Stimulated activated CD4-positive, alpha-beta T cell treated with anti-CD3 and anti-CD28 coated beads, Interleukin-2, amount 100 ng/mL, for 4 hours (primary cell): ENCODE measurements around the gene PRTN3.
"Not testable (repeated sequence)": the region's sequence is repeated elsewhere in the genome, so short reads cannot be mapped to it uniquely, and the experiment has no call there.

Experiments
- DNase-seq: peaks from one replicate; pipeline ENCODE4 v3.0.0-alpha.2; 2020; ENCODE audit warnings: low read depth

Gene PRTN3

DNA sequence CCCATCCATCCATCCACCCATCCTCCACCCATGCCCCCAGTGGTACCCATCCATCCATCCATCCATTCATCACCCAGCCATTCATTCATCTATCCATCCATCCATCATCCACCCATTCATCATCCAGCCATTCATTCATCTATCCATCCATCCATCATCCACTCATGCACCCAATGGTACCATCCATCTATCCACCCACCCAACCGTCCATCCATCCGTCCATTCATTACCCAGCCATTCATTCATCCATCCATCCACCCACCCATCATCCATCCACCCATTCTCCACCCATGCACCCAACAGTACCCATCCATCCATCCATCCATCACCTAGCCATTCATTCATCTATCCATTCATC lies 24.3 kb upstream of the PRTN3 start:
- DNase-seq, result no peak

DNA sequence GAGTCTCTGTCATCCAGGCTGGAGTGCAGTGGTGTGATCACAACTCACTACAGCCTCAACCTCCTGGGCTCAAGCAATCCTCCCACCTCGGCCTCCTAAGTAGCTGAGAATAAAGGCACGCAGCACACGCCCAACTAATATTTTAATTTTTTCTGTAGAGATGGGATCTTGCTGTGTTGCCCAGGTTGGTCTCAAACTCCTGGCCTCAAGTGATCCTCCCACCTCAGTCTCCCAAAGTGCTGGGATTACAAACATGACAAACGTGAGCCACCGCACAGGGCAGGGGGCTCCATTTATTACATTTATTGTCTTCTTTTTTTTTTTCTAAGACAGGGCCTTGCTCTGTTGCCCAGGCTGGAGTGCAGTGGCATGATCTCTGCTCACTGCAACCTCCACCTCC lies 20.6 kb upstream of the PRTN3 start:
- not testable (repeated sequence) for DNase-seq

DNA sequence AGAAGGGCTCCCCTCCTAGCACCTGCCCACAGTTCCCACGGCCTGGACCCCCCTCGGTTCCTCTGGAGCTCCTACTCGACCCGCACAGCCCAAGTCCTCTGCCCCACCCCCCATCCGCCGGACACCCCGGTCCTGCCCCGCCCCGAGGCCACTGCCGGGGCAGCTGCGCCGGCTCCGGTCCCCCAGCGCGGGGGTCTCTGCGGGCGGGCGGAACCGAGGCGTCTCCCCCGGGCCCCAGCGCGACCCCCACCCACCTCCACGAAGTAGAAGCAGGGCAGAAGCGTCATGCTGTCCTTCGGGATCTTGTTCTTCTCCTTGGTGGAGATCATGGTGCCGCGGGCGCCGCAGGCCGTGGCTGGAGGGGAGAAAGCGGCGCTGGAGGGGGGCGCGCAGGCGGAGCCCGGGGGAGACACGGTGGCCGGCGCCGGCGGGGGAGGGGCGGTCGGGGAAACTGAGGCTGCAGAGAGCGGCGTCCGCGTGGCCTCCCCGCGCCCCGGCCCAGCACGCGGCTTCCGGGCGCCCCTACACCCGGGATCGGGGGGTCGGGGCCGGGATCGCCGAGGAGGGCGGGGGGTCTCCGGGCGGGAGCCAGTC lies 19.5 kb upstream of the PRTN3 start:
- DNase-seq, result no peak

DNA sequence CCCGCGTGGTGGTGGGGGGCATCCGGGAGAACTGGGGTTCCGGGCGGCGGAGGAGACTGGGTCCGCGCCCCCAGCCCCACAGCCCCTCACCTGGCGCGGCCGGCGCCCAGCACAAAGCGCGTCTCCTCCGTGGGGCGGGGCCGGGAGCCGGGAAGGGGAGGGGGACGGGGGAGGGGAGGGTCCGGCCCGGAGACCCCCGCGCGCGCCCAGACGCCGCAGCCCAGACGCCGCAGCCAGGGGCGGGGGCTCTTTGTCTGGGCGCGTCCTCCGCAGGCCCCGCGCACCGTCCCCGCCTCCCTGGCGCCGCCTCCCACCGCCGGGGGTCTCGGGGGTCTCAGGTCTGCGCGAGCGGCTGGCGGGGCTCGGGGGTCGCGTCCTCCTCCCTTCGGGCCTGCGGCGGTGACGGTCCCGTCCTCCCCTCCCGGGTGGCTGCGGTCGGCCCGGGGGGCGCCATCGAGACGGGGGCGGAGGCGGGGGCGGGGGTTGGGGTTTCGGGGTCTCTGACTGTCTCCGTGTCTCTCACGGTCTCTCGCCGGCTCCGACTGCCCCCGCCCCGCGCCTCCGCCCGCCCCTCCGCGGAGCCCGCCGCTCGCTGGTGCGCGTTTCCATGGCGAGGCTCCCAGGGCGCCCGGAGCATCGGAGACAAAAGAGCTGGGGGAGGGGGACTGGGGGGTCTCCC lies 18.8 kb upstream of the PRTN3 start, which contains the start of gene PLPPR3:
PLPPR3 (minus strand) TSS at position 131 of the 679 bp plus-strand sequence. CDS start 396 bp downstream, outside the sequence.
- no peak for DNase-seq

DNA sequence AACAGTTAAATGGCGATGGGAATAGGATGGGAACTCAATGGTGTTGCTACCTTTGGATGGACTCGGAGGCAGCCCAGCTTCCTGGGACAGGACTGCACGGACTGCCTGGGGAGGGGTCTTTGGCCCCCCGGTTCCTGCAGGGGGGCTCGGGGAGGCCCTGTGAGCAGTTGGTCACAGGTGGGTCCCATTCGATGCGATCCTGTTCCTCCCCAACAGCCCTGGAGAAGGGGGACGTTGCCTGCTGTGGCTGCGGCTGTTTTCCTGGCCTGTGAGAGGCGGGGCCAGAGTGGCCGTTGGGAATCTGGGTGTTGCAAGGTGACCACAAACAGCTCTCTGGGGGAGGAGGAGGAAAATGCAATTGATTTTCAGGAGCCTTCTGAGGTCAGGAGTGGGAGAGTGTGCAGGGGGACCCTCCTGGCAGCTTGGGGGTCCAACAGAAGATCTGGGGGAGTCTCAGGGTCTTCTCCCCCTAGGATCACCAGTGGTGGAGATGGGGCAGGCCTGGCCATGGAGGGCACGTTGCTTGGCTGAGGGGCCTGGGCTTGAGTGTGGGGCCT lies 17.2 kb upstream of the PRTN3 start:
- no peak for DNase-seq

DNA sequence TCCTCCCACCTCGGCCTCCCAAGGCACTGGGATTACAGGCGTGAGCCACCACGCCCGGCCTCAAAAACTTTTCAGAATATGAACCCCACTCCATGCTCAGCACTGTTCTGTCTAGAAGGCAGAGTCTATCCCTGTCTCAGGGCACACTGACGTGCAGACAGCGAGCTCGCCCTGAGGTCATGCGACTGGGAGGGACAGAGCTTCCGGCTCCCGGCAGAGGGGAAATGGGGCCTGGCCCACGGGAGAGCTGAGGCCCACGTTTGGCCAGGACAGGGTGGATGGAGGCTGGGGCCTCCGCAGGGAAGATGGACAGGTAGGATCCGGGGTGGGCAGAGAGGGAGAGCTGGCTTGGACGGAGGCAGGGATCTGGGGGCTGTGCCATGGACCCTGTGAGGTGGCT lies 15.9 kb upstream of the PRTN3 start:
- DNase-seq, result no peak

DNA sequence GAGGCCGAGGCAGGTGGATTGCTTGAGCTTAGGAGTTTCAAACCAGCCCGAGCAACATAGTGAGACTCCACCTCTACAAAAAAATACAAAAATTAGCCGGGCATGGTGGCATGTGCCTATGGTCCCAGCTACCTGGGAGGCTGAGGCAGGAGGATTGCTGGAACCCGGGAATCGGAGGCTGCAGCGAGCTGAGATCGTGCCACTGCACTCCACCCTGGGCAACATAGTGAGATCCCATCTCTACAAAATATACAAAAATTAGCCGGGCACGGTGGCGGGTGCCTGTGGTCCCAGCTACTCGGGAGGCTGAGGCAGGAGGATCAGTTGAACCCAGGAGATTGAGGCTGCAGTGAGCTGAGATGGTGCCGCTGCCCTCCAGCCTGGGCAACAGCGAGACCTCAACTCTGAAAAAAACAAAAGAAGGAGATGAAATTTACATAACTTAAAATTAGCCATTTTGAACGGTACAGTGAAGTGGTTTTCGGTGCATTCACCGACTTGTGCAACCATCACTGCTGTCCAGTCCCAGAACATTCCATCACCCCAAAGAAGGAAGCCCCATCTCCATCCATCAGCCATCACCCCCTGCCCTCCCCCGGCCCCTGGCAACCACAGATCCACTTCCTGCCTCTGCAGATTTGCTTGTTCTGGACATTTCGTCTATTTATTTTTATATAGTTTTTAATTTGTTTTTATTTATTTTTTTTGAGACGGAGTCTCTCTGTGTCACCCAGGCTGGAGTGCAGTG lies 14.7 kb upstream of the PRTN3 start:
- DNase-seq, result no peak

DNA sequence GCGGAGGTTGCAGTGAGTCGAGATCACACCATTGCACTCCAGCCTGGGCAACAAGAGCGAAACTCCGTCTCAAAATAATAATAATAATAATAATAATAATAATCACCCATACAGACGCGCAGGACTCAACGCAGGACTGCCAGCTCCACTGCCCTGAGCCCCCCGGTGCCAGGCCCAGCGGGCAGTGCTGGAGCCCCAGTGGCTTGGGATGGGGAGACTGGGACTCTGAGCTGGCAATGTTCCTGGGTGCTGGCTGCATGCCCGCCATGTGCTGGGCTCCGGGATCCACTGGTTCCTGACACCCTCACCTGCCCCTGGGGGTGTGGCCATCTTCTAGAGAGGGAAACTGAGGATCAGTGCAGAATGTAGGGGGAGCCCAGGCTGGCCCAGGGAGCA lies 13.5 kb upstream of the PRTN3 start:
- DNase-seq, result no peak

DNA sequence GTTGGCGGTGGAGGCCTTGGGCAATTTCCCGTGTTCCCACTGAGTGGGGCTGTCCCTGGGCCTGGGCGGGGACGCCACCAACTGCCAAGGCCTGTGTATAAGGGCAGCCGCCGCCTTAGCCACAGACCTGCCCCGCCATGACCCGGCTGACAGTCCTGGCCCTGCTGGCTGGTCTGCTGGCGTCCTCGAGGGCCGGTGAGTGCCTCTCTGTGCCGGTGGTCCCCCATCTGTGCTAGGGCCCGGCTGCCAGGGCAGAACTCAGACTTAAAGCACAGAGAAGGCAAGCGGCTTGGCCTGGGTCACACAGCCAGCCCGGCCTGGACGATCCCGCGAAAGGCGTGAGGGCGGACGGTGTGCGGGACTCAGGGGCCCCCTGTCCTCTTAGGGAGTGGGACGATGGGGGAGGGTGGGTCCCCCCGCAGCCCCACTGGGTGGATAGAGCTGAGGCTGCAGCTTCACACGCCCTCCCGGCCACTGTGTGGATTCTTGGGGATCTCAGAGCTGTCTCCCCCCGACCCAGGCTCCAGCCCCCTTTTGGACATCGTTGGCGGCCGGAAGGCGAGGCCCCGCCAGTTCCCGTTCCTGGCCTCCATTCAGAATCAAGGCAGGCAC lies 13.0 kb upstream of the PRTN3 start, which contains the start of gene AZU1:
AZU1 (plus strand) TSS at position 128 of the 612 bp plus-strand sequence; CDS start at position 138, 10 bp downstream.
- no peak for DNase-seq

DNA sequence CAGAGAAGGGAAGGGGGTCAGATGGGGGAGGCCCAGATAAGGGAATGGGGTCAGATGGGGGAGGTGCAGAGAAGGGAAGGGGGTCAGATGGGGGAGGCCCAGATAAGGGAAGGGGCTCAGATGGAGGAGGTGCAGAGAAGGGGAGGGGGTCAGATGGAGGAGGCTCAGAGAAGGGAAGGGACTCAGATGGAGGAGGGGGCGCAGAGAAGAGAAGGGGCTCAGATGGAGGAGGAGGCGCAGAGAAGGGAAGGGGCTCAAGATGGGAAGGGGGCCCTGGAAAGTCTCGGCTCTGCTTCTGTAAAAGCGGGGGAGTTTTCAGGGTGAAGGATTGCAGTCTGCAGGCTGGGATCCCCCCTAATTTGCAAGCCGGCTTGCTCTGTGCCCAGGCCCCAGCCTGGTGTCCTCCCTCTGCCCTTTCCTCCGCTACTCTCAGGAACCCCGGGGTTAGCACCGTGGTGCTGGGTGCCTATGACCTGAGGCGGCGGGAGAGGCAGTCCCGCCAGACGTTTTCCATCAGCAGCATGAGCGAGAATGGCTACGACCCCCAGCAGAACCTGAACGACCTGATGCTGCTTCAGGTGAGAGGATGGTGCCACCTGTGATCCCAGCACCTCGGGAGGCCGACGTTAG lies 11.6 kb upstream of the PRTN3 start:
- no peak for DNase-seq

DNA sequence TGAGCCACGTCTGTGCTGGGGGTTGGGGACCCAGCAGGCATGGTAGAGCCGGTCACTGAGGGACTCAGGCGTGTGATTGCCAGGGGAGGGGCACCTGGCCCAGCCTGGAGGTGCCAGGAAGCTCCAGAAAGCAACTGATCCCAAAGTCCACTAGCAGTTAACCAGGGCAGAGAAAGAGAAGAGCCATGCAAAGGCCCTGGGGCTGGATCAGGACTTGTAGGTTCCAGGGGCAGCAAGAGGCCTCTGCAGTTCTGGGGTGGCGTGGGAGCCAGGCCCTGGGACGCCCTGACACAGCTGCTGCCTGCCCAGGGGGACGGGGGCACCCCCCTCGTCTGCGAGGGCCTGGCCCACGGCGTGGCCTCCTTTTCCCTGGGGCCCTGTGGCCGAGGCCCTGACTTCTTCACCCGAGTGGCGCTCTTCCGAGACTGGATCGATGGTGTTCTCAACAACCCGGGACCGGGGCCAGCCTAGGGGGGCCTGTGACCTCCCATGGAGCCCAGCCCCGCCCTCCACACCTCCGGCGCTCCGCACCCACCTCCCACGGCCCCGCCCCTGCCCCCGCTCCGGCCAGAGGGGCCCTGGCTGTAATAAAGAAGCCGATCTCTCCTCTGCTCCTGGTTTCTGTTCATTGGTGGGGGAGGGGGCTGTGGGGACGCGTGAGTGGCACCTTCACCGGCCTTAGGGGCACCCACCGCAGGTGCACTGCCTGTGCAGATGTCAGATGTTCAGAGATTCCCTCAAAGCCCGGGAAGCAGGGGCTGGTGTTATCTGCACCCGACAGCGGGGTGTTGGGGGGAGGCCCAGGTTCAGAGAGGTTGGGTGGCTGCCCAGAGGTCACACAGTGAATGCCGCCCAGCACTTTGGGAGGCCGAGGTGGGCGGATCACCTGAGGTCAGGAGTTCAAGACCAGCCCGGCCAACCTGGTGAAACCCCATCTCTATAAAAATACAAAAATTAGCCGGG lies 9.1 kb upstream of the PRTN3 start:
- DNase-seq, result no peak

DNA sequence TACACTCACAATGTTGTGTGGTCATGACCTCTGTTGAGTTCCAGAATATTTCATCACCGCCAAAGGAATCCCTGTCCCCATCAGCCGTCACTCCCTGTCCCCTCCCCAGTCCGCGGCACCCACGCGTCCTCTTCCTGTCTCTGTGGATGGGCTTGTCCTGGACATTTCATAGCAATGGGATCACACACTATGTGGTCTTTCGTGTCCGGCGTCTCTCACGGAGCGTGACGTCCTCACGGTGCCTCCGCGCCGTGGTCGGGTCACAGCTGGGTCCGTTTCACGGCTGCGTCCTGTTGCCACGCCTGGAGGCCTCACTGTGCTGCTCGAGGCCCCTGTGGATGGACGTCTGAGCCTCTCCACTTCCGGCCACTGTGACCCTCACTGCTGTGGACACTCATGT lies 6.6 kb upstream of the PRTN3 start:
- DNase-seq, result no peak

DNA sequence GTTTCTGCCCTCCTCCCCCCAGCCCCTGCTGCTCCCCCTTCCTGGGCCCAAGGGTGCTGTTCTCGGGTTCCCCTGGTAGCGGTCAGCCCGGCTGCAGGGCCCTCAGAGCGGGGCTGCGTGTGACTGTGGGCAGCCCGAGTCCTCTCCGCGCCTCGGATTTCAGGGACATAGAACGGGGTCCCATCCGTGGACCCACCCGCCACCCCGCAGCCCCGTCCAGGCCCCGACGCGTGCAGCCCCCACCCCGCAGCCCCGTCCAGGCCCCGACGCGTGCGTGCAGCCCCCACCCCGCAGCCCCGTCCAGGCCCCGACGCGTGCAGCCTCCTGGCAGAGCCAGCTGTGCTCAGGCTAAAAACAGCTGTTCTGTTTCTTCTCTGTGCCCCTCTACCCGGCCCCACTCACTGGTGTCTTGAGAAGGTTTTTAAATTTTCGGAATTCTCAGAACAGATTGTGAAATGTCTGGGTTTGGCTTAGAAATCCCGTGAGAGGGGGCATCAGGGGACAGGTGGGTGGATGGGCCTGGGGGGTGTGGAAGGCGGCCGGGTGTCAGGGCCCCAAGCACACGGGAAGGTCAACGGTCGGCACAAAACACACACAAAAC lies 5.5 kb upstream of the PRTN3 start:
- no peak for DNase-seq

DNA sequence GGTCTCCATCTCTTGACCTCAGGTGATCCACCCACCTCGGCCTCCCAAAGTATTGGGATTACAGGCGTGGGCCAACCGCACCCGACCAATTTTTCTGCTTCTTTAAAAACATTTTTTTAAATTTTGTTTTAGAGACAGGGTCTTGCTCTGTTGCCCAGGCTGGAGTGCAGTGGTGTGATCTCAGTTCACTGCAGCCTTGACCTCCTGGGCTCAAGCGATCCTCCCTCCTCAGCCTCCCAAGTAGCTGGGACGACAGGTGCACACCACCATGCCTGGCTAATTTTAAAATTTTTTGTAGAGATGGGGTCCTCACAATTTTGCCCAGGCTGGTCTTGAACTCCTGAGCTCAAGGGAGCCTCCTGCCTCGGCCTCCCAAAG lies 2.0 kb downstream of the PRTN3 start:
- not testable (repeated sequence) for DNase-seq

DNA sequence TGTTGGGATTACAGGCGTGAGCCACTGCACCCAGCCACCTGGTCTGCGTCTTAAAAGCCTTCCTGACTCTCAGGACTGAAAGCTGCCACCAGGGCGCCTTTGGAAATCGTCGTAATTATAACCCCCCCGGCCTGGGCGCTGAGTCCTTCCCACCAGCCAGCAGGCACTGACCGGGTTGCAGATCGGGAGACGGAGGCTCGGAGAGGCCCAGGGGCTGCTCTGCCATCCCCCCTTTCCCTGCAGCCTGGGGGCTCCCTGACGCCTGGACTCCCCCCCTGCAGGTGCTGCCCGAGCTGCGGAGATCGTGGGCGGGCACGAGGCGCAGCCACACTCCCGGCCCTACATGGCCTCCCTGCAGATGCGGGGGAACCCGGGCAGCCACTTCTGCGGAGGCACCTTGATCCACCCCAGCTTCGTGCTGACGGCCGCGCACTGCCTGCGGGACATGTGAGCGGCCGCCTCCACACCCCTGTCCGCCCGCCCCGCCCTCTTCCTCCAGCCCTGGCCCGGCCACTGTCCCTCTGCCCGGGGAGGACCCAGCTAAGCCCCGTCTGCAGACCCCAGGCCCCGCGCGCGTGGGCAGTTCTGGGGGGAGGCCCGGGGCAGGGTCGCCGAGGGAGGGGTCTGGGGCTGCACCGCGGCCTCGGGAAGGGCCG lies 2.5 kb downstream of the PRTN3 start:
- DNase-seq, result no peak

DNA sequence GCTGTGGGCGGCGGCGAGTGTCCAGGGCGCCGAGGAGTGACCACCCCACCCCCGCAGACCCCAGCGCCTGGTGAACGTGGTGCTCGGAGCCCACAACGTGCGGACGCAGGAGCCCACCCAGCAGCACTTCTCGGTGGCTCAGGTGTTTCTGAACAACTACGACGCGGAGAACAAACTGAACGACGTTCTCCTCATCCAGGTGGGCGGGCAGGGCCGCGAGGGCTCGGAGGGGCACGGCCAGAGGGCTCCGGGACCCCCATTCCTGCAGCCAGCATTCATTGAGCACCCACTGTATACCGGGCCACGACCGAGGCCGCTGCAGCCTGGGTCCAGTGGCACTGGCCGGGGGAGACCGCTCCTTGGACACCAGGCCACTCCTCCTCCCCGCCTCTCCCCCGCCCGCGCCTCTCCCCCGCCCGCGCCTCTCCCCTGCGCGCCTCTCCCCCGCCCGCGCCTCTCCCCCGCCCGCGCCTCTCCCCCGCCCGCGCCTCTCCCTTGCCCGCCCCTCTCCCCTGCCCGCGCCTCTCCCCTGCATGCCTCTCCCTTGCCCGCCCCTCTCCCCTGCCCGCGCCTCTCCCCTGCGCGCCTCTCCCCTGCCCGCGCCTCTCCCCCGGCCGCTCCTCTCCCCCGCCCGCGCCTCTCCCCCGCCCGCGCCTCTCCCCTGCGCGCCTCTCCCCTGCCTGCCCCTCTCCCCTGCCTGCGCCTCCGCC lies 3.2 kb downstream of the PRTN3 start:
- DNase-seq, result no peak

DNA sequence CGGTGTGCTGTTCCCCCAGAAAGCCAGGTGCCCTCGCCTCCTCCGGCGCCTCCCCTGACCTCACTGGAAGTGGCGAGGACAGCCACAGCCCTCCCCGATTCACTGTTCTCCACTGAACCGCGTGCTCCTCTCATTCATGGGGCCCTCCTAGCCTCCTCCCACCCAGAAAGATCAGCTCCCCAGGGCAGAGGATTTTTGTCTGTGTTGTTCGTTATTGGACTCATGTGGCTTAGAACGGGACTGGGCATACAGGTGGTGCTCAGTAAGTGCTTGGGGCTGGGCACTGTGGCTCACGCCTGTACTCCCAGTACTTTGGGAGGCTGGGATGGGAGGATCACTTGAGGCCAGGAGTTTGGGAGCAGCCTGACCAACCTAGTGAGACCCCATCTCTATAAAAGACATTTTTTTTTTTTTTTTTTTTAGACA lies 3.8 kb downstream of the PRTN3 start:
- no peak for DNase-seq

DNA sequence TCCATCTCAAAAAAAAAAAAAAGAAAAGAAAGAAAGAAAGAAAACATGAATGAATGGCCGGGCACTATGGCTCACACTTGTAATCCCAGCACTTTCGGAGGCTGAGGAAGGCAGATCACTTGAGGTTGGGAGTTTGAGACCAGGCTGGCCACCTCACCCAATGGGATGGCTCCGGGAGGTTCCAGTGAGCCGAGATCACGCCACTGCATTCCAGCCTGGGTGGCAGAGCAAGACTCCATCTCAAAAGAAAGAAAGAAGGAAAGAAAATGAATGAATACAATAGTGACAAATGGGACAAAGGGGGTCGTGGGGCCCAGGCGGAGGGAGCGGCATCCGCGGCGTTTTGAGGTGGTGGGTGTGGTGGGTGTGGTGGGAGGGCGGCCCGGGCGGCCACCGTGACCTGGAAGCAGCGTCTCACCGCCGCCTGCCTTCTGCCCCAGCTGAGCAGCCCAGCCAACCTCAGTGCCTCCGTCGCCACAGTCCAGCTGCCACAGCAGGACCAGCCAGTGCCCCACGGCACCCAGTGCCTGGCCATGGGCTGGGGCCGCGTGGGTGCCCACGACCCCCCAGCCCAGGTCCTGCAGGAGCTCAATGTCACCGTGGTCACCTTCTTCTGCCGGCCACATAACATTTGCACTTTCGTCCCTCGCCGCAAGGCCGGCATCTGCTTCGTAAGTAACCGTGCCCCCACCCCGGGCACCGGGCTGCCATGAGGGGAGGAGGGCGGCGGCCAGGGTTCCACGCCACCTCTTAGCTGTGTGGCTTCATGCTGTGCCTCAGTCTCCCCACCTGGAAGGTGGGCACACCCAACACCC lies 5.1 kb downstream of the PRTN3 start:
- DNase-seq, result no peak
